Astrocyte (in vitro differentiated cells and primary cell): ENCODE results near the gene ABCF2.

Experiments
- CTCF ChIP-seq: IDR thresholded peaks from 2 replicates; pipeline ENCODE4 v1.5.1; 2011; ENCODE audit warnings: low read depth, mild to moderate bottlenecking, inconsistent platforms, low read length, moderate library complexity; ENCODE audit not compliant: insufficient read depth
- EZH2 ChIP-seq: IDR thresholded peaks from 2 replicates; pipeline ENCODE4 v1.6.1; 2012; ENCODE audit warnings: mild to moderate bottlenecking, low read length, inconsistent platforms; ENCODE audit not compliant: insufficient read depth

GRCh38 chr7:151175793-151176311 is 51.2 kb downstream of the ABCF2 start:
- TF ChIP-seq CTCF (no peak), EZH2 (no peak)
